HG02973 (cell line): ENCODE results near the gene RAD51B.

Experiments used
- ATAC-seq: cut with Tn5 transposase; IDR thresholded peaks from one replicate; pipeline ENCODE4 v1.9.1; 2021; ENCODE audit warnings: moderate library complexity; ENCODE audit not compliant: unreplicated experiment

Gene RAD51B

GRCh38 chr14:67833403-67833802 is 13.8 kb downstream of the RAD51B start:
- ATAC-seq: no peak

GRCh38 chr14:67835596-67835995 is 16.0 kb downstream of the RAD51B start:
- ATAC-seq: no peak

DNA sequence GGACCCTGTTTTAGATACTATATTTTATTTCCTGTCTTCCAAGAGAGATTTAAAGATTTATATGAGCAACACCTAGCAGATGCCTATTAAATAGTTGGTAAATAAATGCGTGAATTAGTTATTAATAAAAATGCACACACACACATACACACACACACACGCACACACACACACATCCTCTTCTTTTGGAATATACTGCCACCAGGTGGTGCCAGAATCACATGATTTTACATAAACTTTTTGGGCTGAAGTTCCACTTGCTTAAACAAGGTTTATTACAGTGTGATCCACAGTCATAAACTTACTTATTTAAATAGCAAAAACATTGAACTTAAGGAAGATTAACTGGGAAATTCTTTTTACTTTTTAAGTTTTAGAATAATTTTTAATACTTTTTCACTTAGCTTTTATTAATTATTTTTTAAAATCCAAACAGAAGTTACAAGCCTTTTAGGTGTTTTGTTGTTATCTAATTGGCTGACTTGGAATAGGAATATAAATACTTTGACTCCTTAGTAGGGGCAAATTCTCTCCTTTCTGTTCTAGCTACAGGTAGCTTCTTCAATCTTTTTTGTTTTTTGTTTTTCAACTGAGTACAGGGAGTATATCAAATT is 17.5 kb downstream of the RAD51B start:
- no peak for ATAC-seq

- no peak for ATAC-seq
Measured at GRCh38 chr14:67846029-67846610, 26.5 kb downstream of the RAD51B start.

DNA sequence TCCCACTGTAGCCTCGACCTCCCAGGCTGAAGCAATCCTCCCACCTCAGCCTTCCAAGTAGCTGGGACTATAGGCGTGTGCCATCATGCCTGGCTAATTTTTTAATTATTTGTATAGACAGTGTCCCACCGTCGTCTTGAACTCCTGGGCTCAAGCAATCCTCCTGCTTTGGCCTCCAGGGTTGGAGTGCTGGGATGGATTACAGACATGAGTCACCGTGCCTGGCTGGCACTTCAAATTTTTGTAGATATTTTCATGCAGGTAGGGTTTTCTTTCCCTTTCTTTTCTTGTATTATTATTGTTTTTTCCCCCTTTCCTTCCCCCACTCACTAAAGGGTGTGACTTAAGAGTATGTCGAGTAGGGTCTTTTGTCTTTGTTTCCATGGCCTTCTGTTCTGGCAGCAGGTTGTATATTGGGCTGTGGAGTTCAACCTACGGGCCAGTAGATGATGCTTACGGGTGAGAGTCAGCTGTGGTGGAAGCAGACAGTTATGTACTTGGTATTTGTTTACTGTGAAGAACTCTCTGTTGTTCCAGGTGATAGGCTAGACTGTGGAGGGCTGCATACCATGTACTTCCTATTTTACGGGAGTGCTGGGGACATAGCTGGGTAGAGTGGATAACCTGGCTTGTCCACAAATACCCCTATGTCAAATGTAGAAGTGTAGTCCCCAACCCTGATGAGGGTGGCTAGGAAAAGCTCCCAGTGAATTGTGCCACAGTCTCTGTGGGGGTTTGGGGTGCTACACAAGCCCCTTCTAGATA is 30.7 kb downstream of the RAD51B start:
- no peak for ATAC-seq

- no peak for ATAC-seq
Measured at GRCh38 chr14:67851785-67852410, 32.3 kb downstream of the RAD51B start.

- no peak for ATAC-seq
Measured at GRCh38 chr14:67852926-67853604, 33.5 kb downstream of the RAD51B start.

- no peak for ATAC-seq
Measured at GRCh38 chr14:67853715-67854114, 34.1 kb downstream of the RAD51B start.

DNA sequence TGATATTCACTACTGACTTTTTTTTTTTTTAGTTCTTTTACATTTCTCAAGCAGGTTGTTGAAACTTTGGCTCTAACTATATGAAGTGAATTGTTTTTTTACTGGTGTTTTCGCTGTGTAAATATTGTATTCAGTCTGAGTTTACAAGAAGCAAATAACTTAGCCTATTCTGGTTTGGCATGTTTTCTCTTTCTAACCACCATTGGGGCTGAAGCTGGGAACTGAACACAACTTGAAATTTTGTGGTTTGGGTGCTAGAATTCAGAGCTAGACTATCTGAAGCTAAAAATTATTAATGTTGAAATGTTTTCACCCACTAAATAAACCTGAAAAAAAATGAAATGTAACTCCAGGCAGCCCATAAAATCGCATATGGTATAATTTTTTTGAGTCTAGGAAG is 37.2 kb downstream of the RAD51B start:
- no peak for ATAC-seq

GRCh38 chr14:67857778-67858350 is 38.3 kb downstream of the RAD51B start:
- ATAC-seq: no peak

- no peak for ATAC-seq
Measured at GRCh38 chr14:67859169-67859749, 39.7 kb downstream of the RAD51B start.

GRCh38 chr14:67863223-67863622 is 43.6 kb downstream of the RAD51B start:
- ATAC-seq: no peak

DNA sequence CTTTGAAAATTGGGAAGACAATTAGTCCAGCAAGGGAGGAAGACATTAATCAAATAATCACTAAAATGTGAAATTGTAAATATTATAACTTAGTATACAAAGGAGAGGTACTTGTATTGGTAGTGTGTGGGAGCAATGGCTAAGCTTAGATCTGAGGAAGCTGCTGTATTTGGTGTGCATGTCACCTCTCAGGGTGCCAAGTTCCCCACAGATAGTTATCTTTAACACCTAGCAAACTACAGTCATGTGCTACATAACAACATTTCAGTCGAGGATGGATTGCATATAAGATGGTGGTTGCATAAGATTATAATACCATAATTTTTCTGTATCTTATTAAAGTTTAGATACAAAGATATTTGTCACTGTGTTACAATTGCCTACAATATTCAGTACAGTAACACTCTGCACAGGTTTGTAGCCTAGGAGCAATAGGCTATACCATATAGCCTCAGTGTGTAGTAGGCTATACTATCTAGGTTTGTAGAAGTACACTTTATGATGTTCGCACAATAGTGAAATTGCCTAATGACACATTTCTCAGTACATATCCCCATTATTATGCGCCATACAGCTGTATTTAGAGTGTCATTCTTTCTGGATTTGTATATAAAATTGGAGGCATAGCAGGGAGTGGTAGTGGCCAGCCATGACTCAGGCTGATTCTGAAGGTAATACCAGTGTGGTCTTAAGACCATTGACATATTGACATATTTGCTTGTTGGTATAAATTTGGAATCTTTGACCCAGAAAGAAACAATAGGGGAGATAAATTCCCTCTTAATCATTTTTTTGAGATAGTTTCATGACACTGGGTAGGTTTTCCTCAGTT is 55.8 kb downstream of the RAD51B start:
- no peak for ATAC-seq

DNA sequence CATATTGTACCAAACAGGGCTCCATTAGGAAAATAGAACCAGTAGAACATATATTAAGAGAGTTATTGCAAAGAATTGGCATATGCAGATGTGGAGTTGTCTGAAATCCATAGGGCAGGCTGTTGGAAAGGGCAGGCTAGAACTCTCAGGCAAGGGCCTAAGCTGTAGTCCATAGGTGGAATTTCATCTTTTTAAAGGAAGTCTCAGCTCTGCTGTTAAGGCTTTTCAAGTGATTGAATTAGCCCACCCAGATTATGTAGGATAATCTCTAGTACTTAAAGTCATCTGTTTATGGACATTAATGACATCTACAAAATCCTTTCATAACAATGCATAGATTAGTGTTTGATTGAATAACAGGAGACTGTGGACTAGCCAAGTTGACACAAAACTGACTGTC is 59.4 kb downstream of the RAD51B start:
- ATAC-seq: no peak

DNA sequence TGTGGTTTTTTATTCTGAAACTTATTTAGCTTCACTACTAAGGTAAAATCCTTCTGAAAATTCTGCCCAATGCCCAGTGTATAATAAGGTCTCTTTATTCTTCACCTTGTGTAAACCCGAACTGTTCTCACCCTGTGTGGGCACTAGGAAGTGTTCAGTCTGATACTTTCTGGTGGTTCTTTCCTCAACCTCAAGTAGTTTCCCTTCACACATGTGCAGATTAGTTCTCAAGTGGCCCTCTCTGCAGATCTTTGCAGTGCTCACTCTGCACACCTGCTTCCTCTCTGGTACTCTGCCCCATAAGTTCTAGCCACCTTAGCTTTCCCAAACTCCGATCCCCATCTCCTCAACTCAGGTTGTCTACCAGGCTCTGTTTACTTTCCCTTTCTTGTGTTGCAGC is 61.6 kb downstream of the RAD51B start:
- peak; percentile 90 for ATAC-seq

GRCh38 chr14:67882986-67883555 is 63.5 kb downstream of the RAD51B start:
- ATAC-seq: no peak

DNA sequence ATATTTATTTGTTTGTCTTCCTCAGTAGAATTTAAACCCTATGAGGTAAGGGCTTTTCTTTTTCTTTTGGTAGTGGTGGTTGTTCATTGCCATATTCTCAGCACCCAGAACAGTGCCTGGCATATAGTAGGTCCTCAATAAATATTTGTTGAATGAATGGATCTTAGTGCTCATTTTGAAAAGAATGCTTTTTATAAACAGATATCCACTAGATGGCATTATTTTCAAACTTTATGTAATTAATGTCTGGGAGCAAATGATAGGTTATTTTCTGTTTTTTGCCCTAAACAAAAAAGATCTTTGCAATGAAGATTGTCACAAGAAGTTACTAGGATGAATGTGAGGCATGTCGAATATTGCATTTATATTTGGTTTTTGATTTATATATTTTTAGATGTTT is 64.1 kb downstream of the RAD51B start:
- no peak for ATAC-seq

DNA sequence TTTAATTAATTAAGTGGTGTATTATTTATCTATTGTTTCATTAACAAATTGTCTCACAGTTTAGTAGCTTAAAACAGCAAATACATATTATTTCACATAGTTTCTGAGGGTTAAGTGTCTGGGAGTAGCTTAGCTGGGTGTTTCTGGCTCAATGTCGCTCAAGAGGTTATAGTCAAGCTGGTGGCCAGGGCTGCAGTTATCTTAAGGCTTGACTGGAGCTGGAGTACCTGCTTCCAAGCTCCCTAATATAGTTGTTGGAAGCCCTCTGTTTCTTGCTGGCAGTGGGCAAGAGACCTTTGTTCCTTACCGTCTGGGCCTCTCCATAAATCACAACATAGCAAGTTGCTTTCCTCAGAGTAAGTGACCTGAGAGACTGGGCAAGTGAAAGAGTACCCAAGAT is 66.6 kb downstream of the RAD51B start:
- ATAC-seq: no peak

- no peak for ATAC-seq
Measured at GRCh38 chr14:67887478-67887877, 67.9 kb downstream of the RAD51B start.
